Astrocyte (in vitro differentiated cells and primary cell): Measurements from ENCODE around the gene ZG16B. TPM values are rescaled to one million over a fixed set of nuclear protein-coding genes. Genes with fewer than 3 reads are reported as not detected.

Source experiments
- DNase-seq: peaks from one replicate; pipeline ENCODE4 v3.0.0-alpha.2; 2010; ENCODE audit warnings: low read depth
- FAIRE-seq: peaks from 2 replicates; lab custom pipeline; 2011; peaks lifted over from hg19 to GRCh38; lab: Jason Lieb, UNC
- H2AFZ ChIP-seq: 2 replicates; pipeline ENCODE4 v1.6.0; 2012; ENCODE audit warnings: low read depth, low read length, inconsistent platforms
- H3K27ac ChIP-seq: 2 replicates; pipeline ENCODE4 v1.5.1; 2011; ENCODE audit warnings: low read depth, low read length, inconsistent platforms
- H3K27me3 ChIP-seq: 2 replicates; pipeline ENCODE4 v1.6.0; 2011; ENCODE audit warnings: low read length, inconsistent platforms; ENCODE audit not compliant: insufficient read depth
- H3K36me3 ChIP-seq: 2 replicates; pipeline ENCODE4 v1.5.1; 2011; ENCODE audit warnings: low read length, inconsistent platforms; ENCODE audit not compliant: insufficient read depth
- H3K4me1 ChIP-seq: 2 replicates; pipeline ENCODE4 v1.5.1; 2011; ENCODE audit warnings: low read length, inconsistent platforms; ENCODE audit not compliant: insufficient read depth
- H3K4me2 ChIP-seq: 2 replicates; pipeline ENCODE4 v1.6.0; 2012; ENCODE audit warnings: low read length, inconsistent platforms
- H3K4me3 ChIP-seq: 2 replicates; pipeline ENCODE4 v1.5.1; 2011; ENCODE audit warnings: low read depth, mild to moderate bottlenecking, low read length, inconsistent platforms; ENCODE audit not compliant: insufficient read depth
- H3K79me2 ChIP-seq: 2 replicates; pipeline ENCODE4 v1.6.0; 2012; ENCODE audit warnings: mild to moderate bottlenecking, low read length, inconsistent platforms; ENCODE audit not compliant: insufficient read depth
- H3K9ac ChIP-seq: 2 replicates; pipeline ENCODE4 v1.6.0; 2012; ENCODE audit warnings: mild to moderate bottlenecking, low read length, inconsistent platforms
- H3K9me3 ChIP-seq: 2 replicates; pipeline ENCODE4 v1.5.1; 2012; ENCODE audit warnings: low read depth, mild to moderate bottlenecking, low read length, inconsistent platforms; ENCODE audit not compliant: insufficient read depth
- H4K20me1 ChIP-seq: 2 replicates; pipeline ENCODE4 v1.6.0; 2012; ENCODE audit warnings: low read length, inconsistent platforms; ENCODE audit not compliant: insufficient read depth
- H3K27ac Mint-ChIP-seq: one replicate; pipeline ENCODE4 v1.8.0; 2021; ENCODE audit warnings: mild to moderate bottlenecking, mixed read lengths; ENCODE audit not compliant: unreplicated experiment
- H3K27me3 Mint-ChIP-seq: one replicate; pipeline ENCODE4 v1.8.0; 2021; ENCODE audit warnings: low read depth, mixed read lengths; ENCODE audit not compliant: unreplicated experiment
- H3K36me3 Mint-ChIP-seq: one replicate; pipeline ENCODE4 v1.8.0; 2021; ENCODE audit warnings: low read depth, mixed read lengths; ENCODE audit not compliant: unreplicated experiment
- H3K4me1 Mint-ChIP-seq: one replicate; pipeline ENCODE4 v1.8.0; 2021; ENCODE audit warnings: low read depth, mixed read lengths; ENCODE audit not compliant: unreplicated experiment
- H3K4me3 Mint-ChIP-seq: one replicate; pipeline ENCODE4 v1.8.0; 2021; ENCODE audit warnings: mild to moderate bottlenecking, moderate library complexity, mixed read lengths; ENCODE audit not compliant: unreplicated experiment
- H3K9me3 Mint-ChIP-seq: one replicate; pipeline ENCODE4 v1.8.0; 2021; ENCODE audit warnings: mild to moderate bottlenecking, mixed read lengths; ENCODE audit not compliant: unreplicated experiment
- CTCF ChIP-seq: IDR thresholded peaks from 2 replicates; pipeline ENCODE4 v1.5.1; 2011; ENCODE audit warnings: low read depth, mild to moderate bottlenecking, inconsistent platforms, low read length, moderate library complexity; ENCODE audit not compliant: insufficient read depth
- EZH2 ChIP-seq: IDR thresholded peaks from 2 replicates; pipeline ENCODE4 v1.6.1; 2012; ENCODE audit warnings: mild to moderate bottlenecking, low read length, inconsistent platforms; ENCODE audit not compliant: insufficient read depth
- total RNA-seq: library from RNA; stranded (reverse); gene quantifications from 2 replicates; pipeline ENCODE4 v1.2.1, GENCODE V29; 2021

ZG16B gene
- total RNA-seq, 1 donor from 2014 or later = not detected

GRCh38 chr16:2819939-2820835, 9.9 kb upstream of the ZG16B start:
- Histone ChIP-seq H3K36me3 (no peaks in the 10 kb centered on the region), H3K79me2 (no peaks in the 10 kb centered on the region), H3K4me2 (no peak overlapping the region), H3K27me3 (peaks cover 12% of the 10 kb centered on the region), H2AFZ (no peak overlapping the region), H3K9me3 (no peaks in the 10 kb centered on the region), H3K27ac (no peak overlapping the region), H3K4me3 (no peak overlapping the region), H4K20me1 (no peaks in the 10 kb centered on the region), H3K9ac (no peak overlapping the region), H3K4me1 (no peaks in the 10 kb centered on the region)
- H3K4me3 Mint-ChIP-seq = no peak overlapping the region
- H3K27me3 Mint-ChIP-seq = peaks cover 11% of the 10 kb centered on the region
- peaks cover 4% of the 10 kb centered on the region for H3K4me1 Mint-ChIP-seq
- H3K9me3 Mint-ChIP-seq = no peaks in the 10 kb centered on the region
- no peak for DNase-seq
- no peak for TF ChIP-seq CTCF
- TF ChIP-seq EZH2 = no peak
- no peak overlapping the region for H3K27ac Mint-ChIP-seq
- FAIRE-seq = no peak
- H3K36me3 Mint-ChIP-seq = no peaks in the 10 kb centered on the region

- Histone ChIP-seq H3K4me3 (no peak overlapping the region), H3K79me2 (no peaks in the 10 kb centered on the region), H3K9me3 (no peaks in the 10 kb centered on the region), H2AFZ (no peak overlapping the region), H4K20me1 (no peaks in the 10 kb centered on the region), H3K4me2 (no peak overlapping the region), H3K27me3 (peaks cover 5% of the 10 kb centered on the region), H3K27ac (no peak overlapping the region), H3K9ac (no peak overlapping the region), H3K36me3 (no peaks in the 10 kb centered on the region), H3K4me1 (no peaks in the 10 kb centered on the region)
- DNase-seq = no peak
- H3K9me3 Mint-ChIP-seq = no peaks in the 10 kb centered on the region
- H3K4me1 Mint-ChIP-seq = peaks cover 7% of the 10 kb centered on the region
- no peak overlapping the region for H3K27ac Mint-ChIP-seq
- H3K4me3 Mint-ChIP-seq = no peak overlapping the region
- FAIRE-seq = no peak
- H3K27me3 Mint-ChIP-seq = peaks cover 12% of the 10 kb centered on the region
- H3K36me3 Mint-ChIP-seq = no peaks in the 10 kb centered on the region
- no peak for TF ChIP-seq CTCF
- no peak for TF ChIP-seq EZH2
Observed at GRCh38 chr16:2820836-2821486, 9.1 kb upstream of the ZG16B start.
